ENCODE measurements around the gene MME.

DNA sequence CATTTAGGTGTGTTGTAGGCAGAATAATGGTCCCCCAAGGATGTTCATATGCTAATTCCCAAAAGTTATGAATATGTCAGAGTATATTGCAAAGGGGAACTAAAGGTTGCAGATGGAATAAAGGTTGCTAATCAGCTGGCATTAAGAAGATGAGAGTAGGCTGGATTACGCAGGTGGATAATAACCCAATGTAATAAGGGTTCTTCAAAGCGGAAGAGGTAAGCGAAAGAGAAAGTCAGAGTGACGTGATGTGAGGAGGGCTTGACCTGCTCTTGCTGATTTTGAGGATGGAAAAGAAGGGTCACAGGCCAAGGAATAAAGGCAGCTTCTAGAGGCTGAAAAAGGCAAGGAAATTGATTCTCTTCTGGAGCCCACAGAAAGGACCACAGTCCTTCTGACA, 109.4 kb downstream of the MME start:
- TF ChIP-seq, protein P1, sequence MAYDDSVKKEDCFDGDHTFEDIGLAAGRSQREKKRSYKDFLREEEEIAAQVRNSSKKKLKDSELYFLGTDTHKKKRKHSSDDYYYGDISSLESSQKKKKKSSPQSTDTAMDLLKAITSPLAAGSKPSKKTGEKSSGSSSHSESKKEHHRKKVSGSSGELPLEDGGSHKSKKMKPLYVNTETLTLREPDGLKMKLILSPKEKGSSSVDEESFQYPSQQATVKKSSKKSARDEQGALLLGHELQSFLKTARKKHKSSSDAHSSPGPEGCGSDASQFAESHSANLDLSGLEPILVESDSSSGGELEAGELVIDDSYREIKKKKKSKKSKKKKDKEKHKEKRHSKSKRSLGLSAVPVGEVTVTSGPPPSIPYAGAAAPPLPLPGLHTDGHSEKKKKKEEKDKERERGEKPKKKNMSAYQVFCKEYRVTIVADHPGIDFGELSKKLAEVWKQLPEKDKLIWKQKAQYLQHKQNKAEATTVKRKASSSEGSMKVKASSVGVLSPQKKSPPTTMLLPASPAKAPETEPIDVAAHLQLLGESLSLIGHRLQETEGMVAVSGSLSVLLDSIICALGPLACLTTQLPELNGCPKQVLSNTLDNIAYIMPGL (CRISPR knock-in tag; IDR thresholded peaks at IDR 0.05): no peak
- TF ChIP-seq NR2C2 (CRISPR knock-in tag; IDR thresholded peaks at IDR 0.05) (no peak), OVOL2 (CRISPR knock-in tag; IDR thresholded peaks at IDR 0.05; ENCODE audit: borderline replicate concordance) (no peak), TEAD4 (CRISPR knock-in tag; IDR thresholded peaks at IDR 0.05) (no peak), TCF7 (CRISPR knock-in tag; IDR thresholded peaks at IDR 0.05; ENCODE audit: low read depth) (no peak), ZNF232 (CRISPR knock-in tag; IDR thresholded peaks at IDR 0.05) (no peak), ZNF317 (CRISPR knock-in tag; IDR thresholded peaks at IDR 0.05; ENCODE audit: borderline replicate concordance, low read depth) (no peak), TP53 (CRISPR knock-in tag; IDR thresholded peaks at IDR 0.05) (no peak), IRF2 (CRISPR knock-in tag; IDR thresholded peaks at IDR 0.05; ENCODE audit: borderline replicate concordance, low read depth) (no peak), GABPB1 (CRISPR knock-in tag; IDR thresholded peaks at IDR 0.05) (no peak), ESRRA (CRISPR knock-in tag; IDR thresholded peaks at IDR 0.05; ENCODE audit: borderline replicate concordance) (no peak), KAT7 (CRISPR knock-in tag; IDR thresholded peaks at IDR 0.05; ENCODE audit: borderline replicate concordance) (no peak)
- TF ChIP-seq, protein P2, sequence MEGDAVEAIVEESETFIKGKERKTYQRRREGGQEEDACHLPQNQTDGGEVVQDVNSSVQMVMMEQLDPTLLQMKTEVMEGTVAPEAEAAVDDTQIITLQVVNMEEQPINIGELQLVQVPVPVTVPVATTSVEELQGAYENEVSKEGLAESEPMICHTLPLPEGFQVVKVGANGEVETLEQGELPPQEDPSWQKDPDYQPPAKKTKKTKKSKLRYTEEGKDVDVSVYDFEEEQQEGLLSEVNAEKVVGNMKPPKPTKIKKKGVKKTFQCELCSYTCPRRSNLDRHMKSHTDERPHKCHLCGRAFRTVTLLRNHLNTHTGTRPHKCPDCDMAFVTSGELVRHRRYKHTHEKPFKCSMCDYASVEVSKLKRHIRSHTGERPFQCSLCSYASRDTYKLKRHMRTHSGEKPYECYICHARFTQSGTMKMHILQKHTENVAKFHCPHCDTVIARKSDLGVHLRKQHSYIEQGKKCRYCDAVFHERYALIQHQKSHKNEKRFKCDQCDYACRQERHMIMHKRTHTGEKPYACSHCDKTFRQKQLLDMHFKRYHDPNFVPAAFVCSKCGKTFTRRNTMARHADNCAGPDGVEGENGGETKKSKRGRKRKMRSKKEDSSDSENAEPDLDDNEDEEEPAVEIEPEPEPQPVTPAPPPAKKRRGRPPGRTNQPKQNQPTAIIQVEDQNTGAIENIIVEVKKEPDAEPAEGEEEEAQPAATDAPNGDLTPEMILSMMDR (IDR thresholded peaks at IDR 0.05): no peak
- TF ChIP-seq, protein P3, sequence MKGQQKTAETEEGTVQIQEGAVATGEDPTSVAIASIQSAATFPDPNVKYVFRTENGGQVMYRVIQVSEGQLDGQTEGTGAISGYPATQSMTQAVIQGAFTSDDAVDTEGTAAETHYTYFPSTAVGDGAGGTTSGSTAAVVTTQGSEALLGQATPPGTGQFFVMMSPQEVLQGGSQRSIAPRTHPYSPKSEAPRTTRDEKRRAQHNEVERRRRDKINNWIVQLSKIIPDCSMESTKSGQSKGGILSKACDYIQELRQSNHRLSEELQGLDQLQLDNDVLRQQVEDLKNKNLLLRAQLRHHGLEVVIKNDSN (CRISPR knock-in tag; IDR thresholded peaks at IDR 0.05): no peak

Measured in WTC11 (cell line).